Gastrocnemius medialis (tissue), 4 donors: ENCODE data around the gene TTC39B.

Experiments used
- POLR2A ChIP-seq, 2 donors: fragments of 450-650 bp; IDR thresholded peaks; one replicate each; pipeline ENCODE4 v1.6.1; 2017; ENCODE audit warnings: antibody characterized with exemption in 2 of 2, mild to moderate bottlenecking in 2 of 2, moderate library complexity in 2 of 2
- TF ChIP-seq, protein P1 (sequence below), 5 experiments: fragments of 450-650 bp in 3 of 5; fragments of 200-600 bp in 2 of 5; sonication (generic) in 2 of 5; IDR thresholded peaks in 4 of 5; conservative IDR thresholded peaks in 1 of 5; 1 replicate in 4 of 5; 2 replicates in 1 of 5; pipeline ENCODE4 v1.5.1; 2016 to 2019; ENCODE audit warnings: antibody characterized with exemption in 5 of 5, mild to moderate bottlenecking in 3 of 5, moderate library complexity in 3 of 5

DNA sequence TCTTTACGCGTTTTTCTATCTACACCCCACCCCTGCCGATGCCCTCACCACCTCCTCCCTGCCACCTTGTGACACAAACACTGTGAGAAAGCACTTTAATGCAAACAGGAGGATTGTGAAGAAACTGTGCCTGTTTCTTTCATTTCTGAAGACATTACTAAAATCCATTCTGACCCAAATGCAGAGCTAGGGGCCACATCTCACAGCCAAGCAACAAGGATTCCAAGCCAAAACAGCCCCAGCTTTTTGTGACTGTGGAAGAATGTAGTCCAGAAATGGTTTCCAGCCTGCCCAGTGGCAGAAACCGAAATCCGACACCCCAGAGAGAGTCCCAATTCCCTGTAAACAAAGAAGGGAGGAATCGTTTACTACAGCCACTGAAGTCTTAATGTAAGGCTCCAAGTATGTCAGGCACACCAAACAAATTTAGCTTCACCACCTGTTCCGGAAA, 190.9 kb downstream of the TTC39B start:
- TF ChIP-seq, protein P1, sequence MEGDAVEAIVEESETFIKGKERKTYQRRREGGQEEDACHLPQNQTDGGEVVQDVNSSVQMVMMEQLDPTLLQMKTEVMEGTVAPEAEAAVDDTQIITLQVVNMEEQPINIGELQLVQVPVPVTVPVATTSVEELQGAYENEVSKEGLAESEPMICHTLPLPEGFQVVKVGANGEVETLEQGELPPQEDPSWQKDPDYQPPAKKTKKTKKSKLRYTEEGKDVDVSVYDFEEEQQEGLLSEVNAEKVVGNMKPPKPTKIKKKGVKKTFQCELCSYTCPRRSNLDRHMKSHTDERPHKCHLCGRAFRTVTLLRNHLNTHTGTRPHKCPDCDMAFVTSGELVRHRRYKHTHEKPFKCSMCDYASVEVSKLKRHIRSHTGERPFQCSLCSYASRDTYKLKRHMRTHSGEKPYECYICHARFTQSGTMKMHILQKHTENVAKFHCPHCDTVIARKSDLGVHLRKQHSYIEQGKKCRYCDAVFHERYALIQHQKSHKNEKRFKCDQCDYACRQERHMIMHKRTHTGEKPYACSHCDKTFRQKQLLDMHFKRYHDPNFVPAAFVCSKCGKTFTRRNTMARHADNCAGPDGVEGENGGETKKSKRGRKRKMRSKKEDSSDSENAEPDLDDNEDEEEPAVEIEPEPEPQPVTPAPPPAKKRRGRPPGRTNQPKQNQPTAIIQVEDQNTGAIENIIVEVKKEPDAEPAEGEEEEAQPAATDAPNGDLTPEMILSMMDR (IDR thresholded peaks at IDR 0.05 in 4 of 5, conservative IDR thresholded peaks at IDR 0.05 in 1 of 5): no peak
- no peak for TF ChIP-seq POLR2A (IDR thresholded peaks at IDR 0.05)
